ENCODE data around the gene MEX3C.

GRCh38 chr18:51151185-51151567 is 46.3 kb downstream of the MEX3C start:
- TF ChIP-seq CTCF (IDR thresholded peaks at IDR 0.05) (no peak), POLR2A (IDR thresholded peaks at IDR 0.05) (no peak)

All from adrenal gland (tissue), 5 donors.